K562 (cell line): ENCODE data around the gene DNAH8. TPM values are rescaled to one million over a fixed set of nuclear protein-coding genes. Genes with fewer than 3 reads are reported as not detected.

ENCODE experiments used
- BDP1 ChIP-seq: IDR thresholded peaks from 3 replicates; pipeline ENCODE4 v1.6.1; 2011; ENCODE audit not compliant: insufficient read length, insufficient read depth
- CREM ChIP-seq: IDR thresholded peaks from 2 replicates; pipeline ENCODE4 v1.6.1; 2014; ENCODE audit warnings: antibody characterized with exemption, low read depth
- JUNB ChIP-seq: fragments of 450-650 bp; formaldehyde crosslinking; conservative IDR thresholded peaks from 2 replicates; pipeline ENCODE4 v1.4.0; 2020; ENCODE audit warnings: mild to moderate bottlenecking
- KLF13 ChIP-seq: fragments of 450-650 bp; IDR thresholded peaks from 2 replicates; pipeline ENCODE4 v1.6.1; 2016; ENCODE audit warnings: missing genetic modification characterization, low read depth, mild to moderate bottlenecking, missing compliant biosample characterization, moderate library complexity, borderline replicate concordance
- MAFG ChIP-seq: fragments of 450-650 bp; conservative IDR thresholded peaks from 2 replicates; pipeline ENCODE4 v1.6.1; 2016; ENCODE audit warnings: missing genetic modification characterization, missing compliant biosample characterization
- MCM2 ChIP-seq: fragments of 450-650 bp; IDR thresholded peaks from 2 replicates; pipeline ENCODE4 v1.6.1; 2017; ENCODE audit warnings: low read depth, mild to moderate bottlenecking
- POLR2B ChIP-seq: fragments of 450-650 bp; IDR thresholded peaks from 2 replicates; pipeline ENCODE4 v1.6.1; 2018; ENCODE audit warnings: low read depth; ENCODE audit not compliant: partially characterized antibody
- RCOR1 ChIP-seq, 2 experiments: IDR thresholded peaks; 2 replicates each; pipeline ENCODE4 v1.6.1; 2012; ENCODE audit warnings: low read depth in 2 of 2, low read length in 2 of 2, borderline replicate concordance in 1 of 2, improper control_type of control experiment in 1 of 2
- TCF7 ChIP-seq: sonication (generic); IDR thresholded peaks from 2 replicates; pipeline ENCODE4 v1.6.1; 2016; ENCODE audit warnings: antibody characterized with exemption, borderline replicate concordance
- ZNF316 ChIP-seq: fragments of 450-650 bp; IDR thresholded peaks from 2 replicates; pipeline ENCODE4 v1.6.1; 2016
- polyA plus RNA-seq, 8 experiments: library from polyadenylated mRNA; depleted of rRNA in 4 of 8; stranded (reverse) in 5 of 8; unstranded in 3 of 8; fragments of >200 nt; fragmentation: Nextera tagmentation in 2 of 8; fragmentation: Illumina TruSeq in 1 of 8; extraction: Ambion mirVana in 2 of 8; extraction: Trizol in 1 of 8; gene quantifications; 2 replicates each; pipeline versions ENCODE4 v1.2.1 to v1.2.3, GENCODE V29; 2011 to 2014; ENCODE audit warnings: inconsistent platforms in 1 of 8, missing spikeins in 1 of 8
- total RNA-seq, 7 experiments: library from RNA; depleted of rRNA in 6 of 7; stranded (reverse); fragments of >200 nt in 6 of 7; fragmentation: Illumina TruSeq in 2 of 7; extraction: Trizol in 2 of 7; gene quantifications; 2 replicates each; pipeline versions ENCODE4 v1.2.1 to v1.2.3, GENCODE V29; 2011 to 2021; ENCODE audit warnings: low replicate concordance in 1 of 7
- TF ChIP-seq, protein P1 (sequence below): fragments of 450-650 bp; IDR thresholded peaks from 2 replicates; pipeline ENCODE4 v1.7.1; 2018; ENCODE audit warnings: mild to moderate bottlenecking, low read depth; ENCODE audit not compliant: partially characterized antibody
- TF ChIP-seq, protein P2 (sequence below): fragments of 250-450 bp; sonication (Bioruptor Pico); IDR thresholded peaks from 2 replicates; pipeline ENCODE4 v1.8.0; 2022; ENCODE audit warnings: moderate library complexity, mild to moderate bottlenecking, inconsistent platforms
- TF ChIP-seq, protein P3 (sequence below): fragments of 200-400 bp; formaldehyde crosslinking; IDR thresholded peaks from 2 replicates; pipeline ENCODE4 v1.6.1; 2017; ENCODE audit warnings: mild to moderate bottlenecking, low read depth, low read length, moderate library complexity
- TF ChIP-seq, protein P4 (sequence below), 2 experiments: fragments of 450-650 bp; IDR thresholded peaks; 2 replicates each; pipeline ENCODE4 v1.6.1; 2016; ENCODE audit warnings: mild to moderate bottlenecking in 2 of 2, borderline replicate concordance in 1 of 2, low read depth in 1 of 2, moderate library complexity in 1 of 2

DNAH8 gene
- total and polyA plus RNA-seq, 9 of the 15 experiments (the other 6 are each of a cell fraction or from before 2014, with no cell fraction given), result 1.2 to 4.2 (median 2.9) TPM

DNA sequence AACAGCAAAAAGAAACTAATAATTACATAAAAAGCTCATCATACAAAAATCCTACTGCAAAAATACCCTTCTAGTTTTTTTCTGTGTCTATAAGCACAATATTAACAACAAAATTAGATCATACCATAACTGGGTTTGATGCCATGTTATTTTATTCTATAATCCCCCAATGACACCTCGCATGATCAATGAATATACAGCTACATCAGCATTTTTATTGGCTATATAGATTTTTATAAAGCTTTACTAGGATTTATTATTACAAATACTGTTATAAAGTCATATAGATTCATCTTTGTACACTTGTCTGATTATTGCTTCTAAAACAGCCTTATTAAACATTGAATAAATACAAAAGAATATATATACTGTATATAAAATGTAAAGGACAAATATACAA, 288.4 kb downstream of the DNAH8 start (continued):
- TF ChIP-seq, protein P1, sequence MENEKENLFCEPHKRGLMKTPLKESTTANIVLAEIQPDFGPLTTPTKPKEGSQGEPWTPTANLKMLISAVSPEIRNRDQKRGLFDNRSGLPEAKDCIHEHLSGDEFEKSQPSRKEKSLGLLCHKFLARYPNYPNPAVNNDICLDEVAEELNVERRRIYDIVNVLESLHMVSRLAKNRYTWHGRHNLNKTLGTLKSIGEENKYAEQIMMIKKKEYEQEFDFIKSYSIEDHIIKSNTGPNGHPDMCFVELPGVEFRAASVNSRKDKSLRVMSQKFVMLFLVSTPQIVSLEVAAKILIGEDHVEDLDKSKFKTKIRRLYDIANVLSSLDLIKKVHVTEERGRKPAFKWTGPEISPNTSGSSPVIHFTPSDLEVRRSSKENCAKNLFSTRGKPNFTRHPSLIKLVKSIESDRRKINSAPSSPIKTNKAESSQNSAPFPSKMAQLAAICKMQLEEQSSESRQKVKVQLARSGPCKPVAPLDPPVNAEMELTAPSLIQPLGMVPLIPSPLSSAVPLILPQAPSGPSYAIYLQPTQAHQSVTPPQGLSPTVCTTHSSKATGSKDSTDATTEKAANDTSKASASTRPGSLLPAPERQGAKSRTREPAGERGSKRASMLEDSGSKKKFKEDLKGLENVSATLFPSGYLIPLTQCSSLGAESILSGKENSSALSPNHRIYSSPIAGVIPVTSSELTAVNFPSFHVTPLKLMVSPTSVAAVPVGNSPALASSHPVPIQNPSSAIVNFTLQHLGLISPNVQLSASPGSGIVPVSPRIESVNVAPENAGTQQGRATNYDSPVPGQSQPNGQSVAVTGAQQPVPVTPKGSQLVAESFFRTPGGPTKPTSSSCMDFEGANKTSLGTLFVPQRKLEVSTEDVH, result no peak
- TF ChIP-seq BDP1 (no peak), CREM (no peak), KLF13 (tag) (no peak), MCM2 (no peak), POLR2B (no peak), ZNF316 (peak; percentile 89), JUNB (CRISPR knock-in tag) (no peak), TCF7 (no peak), MAFG (tag) (peak; percentile 69), RCOR1 (IDR thresholded peaks at IDR 0.05; ENCODE audit: borderline replicate concordance in 1 of 2, low read depth in 2 of 2, low read length in 2 of 2) (no peak)
- TF ChIP-seq, protein P2, sequence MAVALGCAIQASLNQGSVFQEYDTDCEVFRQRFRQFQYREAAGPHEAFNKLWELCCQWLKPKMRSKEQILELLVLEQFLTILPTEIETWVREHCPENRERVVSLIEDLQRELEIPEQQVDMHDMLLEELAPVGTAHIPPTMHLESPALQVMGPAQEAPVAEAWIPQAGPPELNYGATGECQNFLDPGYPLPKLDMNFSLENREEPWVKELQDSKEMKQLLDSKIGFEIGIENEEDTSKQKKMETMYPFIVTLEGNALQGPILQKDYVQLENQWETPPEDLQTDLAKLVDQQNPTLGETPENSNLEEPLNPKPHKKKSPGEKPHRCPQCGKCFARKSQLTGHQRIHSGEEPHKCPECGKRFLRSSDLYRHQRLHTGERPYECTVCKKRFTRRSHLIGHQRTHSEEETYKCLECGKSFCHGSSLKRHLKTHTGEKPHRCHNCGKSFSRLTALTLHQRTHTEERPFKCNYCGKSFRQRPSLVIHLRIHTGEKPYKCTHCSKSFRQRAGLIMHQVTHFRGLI, result no peak
- TF ChIP-seq, protein P3, sequence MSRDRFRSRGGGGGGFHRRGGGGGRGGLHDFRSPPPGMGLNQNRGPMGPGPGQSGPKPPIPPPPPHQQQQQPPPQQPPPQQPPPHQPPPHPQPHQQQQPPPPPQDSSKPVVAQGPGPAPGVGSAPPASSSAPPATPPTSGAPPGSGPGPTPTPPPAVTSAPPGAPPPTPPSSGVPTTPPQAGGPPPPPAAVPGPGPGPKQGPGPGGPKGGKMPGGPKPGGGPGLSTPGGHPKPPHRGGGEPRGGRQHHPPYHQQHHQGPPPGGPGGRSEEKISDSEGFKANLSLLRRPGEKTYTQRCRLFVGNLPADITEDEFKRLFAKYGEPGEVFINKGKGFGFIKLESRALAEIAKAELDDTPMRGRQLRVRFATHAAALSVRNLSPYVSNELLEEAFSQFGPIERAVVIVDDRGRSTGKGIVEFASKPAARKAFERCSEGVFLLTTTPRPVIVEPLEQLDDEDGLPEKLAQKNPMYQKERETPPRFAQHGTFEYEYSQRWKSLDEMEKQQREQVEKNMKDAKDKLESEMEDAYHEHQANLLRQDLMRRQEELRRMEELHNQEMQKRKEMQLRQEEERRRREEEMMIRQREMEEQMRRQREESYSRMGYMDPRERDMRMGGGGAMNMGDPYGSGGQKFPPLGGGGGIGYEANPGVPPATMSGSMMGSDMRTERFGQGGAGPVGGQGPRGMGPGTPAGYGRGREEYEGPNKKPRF, result no peak
- TF ChIP-seq, protein P4, sequence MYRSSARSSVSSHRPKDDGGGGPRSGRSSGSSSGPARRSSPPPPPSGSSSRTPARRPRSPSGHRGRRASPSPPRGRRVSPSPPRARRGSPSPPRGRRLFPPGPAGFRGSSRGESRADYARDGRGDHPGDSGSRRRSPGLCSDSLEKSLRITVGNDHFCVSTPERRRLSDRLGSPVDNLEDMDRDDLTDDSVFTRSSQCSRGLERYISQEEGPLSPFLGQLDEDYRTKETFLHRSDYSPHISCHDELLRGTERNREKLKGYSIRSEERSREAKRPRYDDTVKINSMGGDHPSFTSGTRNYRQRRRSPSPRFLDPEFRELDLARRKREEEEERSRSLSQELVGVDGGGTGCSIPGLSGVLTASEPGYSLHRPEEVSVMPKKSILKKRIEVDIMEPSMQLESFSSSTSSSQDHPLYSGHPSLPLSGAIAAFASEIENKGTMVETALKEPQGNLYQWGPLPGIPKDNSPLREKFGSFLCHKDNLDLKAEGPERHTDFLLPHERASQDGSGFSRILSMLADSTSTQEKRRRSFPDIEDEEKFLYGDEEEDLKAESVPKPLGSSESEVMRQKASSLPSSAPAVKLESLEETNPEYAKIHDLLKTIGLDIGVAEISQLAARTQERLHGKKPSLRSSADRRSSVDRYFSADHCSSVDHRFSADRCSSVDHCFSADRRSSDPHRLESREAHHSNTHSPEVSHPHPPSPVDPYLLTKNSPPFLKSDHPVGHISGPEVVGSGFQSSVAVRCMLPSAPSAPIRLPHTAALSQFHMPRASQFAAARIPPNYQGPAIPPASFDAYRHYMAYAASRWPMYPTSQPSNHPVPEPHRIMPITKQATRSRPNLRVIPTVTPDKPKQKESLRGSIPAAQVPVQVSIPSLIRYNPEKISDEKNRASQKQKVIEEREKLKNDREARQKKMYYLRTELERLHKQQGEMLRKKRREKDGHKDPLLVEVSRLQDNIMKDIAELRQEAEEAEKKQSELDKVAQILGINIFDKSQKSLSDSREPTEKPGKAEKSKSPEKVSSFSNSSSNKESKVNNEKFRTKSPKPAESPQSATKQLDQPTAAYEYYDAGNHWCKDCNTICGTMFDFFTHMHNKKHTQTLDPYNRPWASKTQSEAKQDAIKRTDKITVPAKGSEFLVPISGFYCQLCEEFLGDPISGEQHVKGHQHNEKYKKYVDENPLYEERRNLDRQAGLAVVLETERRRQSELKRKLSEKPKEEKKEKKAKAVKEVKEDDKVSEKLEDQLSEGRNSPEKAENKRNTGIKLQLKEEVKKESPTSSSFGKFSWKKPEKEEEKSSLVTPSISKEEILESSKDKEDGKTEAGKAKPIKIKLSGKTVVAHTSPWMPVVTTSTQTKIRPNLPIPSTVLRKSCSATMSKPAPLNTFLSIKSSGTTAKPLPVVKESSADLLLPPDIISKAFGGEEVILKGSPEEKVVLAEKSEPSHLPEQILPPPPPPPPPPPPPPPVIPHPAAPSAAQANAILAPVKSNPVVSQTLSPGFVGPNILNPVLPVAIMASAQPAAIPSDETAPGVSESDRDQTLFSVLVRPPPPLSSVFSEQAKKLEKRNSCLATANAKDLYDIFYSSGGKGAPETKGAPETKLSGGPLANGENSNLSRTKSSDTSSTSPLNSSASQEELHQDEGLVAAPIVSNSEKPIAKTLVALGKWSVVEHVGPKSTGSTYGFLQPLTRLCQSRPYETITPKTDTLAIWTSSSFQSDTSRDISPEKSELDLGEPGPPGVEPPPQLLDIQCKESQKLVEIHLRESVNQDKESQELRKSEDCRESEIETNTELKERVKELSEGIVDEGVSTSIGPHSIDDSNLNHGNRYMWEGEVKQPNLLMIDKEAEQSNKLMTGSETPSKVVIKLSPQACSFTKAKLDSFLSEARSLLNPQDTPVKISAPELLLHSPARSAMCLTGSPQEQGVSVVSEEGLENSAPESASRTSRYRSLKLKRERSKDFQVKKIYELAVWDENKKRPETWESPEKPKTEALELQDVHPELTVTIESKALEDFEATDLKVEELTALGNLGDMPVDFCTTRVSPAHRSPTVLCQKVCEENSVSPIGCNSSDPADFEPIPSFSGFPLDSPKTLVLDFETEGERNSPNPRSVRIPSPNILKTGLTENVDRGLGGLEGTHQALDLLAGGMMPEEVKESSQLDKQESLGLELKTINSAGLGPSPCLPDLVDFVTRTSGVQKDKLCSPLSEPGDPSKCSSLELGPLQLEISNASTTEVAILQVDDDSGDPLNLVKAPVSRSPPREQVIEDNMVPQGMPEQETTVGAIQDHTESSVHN (IDR thresholded peaks at IDR 0.05; ENCODE audit: borderline replicate concordance in 1 of 2, low read depth in 1 of 2), result no peak
